Measurements from ENCODE around the gene XPO5. TPM values are rescaled to one million over a fixed set of nuclear protein-coding genes. Genes with fewer than 3 reads are reported as not detected.

The XPO5 gene
- total RNA-seq, 2 donors from 2014 or later, result 70.8 to 74.3 TPM

GRCh38 chr6:43623880-43624785 is 48.3 kb upstream of the XPO5 start:
- TF ChIP-seq CTCF (conservative IDR thresholded peaks at IDR 0.05), result no peak
- peaks cover 70% of the 10 kb centered on the region for H3K36me3 Mint-ChIP-seq (ENCODE audit: low read depth)
- H3K27me3 Mint-ChIP-seq (ENCODE audit: insufficient read depth), result no peaks in the 10 kb centered on the region
- no peaks in the 10 kb centered on the region for H3K27me3 ChIP-seq (ENCODE audit: control insufficient read depth, insufficient read depth, low read length, poor library complexity, severe bottlenecking)
- no peak overlapping the region for H3K27ac ChIP-seq (ENCODE audit: low read depth, low read length)
- no peak overlapping the region for H3K4me3 Mint-ChIP-seq
- H3K4me1 Mint-ChIP-seq, result peaks cover 24% of the 10 kb centered on the region
- no peak for DNase-seq
- H3K9me3 ChIP-seq (ENCODE audit: control insufficient read depth, low read length), result no peaks in the 10 kb centered on the region
- no peak overlapping the region for H3K27ac Mint-ChIP-seq
- H3K36me3 ChIP-seq (ENCODE audit: control insufficient read depth, insufficient read depth, low read length), result peaks cover 78% of the 10 kb centered on the region
- no peaks in the 10 kb centered on the region for H3K9me3 Mint-ChIP-seq
- H3K9ac ChIP-seq (ENCODE audit: extremely low read depth, low read length, poor library complexity, severe bottlenecking), result no peak overlapping the region
- 93 to 95% methylated on average over 9 to 12 of the region's 12 CpGs for WGBS, 2 experiments (ENCODE audit: insufficient coverage in 1 of 2, insufficient read length in 1 of 2)
- H3K4me1 ChIP-seq (ENCODE audit: control insufficient read depth, insufficient read depth, low read length), result no peaks in the 10 kb centered on the region
- no peak overlapping the region for H3K4me3 ChIP-seq (ENCODE audit: low read length)

DNA sequence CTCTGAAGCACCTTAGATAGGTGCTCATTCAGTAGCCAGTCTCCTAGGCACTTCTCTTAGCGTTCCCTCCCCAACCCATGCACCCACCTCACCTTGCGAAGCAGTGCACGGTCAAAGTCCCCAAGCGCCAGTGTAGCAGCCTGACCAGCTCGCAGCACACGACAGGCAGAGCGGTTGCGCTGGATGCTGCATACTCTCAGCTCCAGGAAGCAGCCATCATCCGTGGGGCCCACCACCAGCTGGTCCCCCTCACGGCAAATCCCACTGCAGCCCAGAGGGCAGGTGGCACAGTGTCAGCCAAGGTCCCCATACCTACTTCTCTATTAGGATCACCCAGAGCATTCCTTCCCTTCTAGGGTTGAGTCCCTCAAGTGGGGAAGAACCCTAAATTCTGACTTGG is 46.7 kb upstream of the XPO5 start:
- no peak for TF ChIP-seq CTCF (conservative IDR thresholded peaks at IDR 0.05)
- Mint-ChIP-seq H3K4me1 (peaks cover 16% of the 10 kb centered on the region), H3K36me3 (ENCODE audit: low read depth) (peaks cover 70% of the 10 kb centered on the region), H3K27ac (no peak overlapping the region), H3K27me3 (ENCODE audit: insufficient read depth) (no peaks in the 10 kb centered on the region), H3K4me3 (no peak overlapping the region), H3K9me3 (no peaks in the 10 kb centered on the region)
- Histone ChIP-seq H3K9ac (ENCODE audit: extremely low read depth, low read length, poor library complexity, severe bottlenecking) (no peak overlapping the region), H3K27me3 (ENCODE audit: control insufficient read depth, insufficient read depth, low read length, poor library complexity, severe bottlenecking) (no peaks in the 10 kb centered on the region), H3K36me3 (ENCODE audit: control insufficient read depth, insufficient read depth, low read length) (peaks cover 82% of the 10 kb centered on the region), H3K27ac (ENCODE audit: low read depth, low read length) (no peak overlapping the region), H3K4me1 (ENCODE audit: control insufficient read depth, insufficient read depth, low read length) (no peaks in the 10 kb centered on the region), H3K4me3 (ENCODE audit: low read length) (no peak overlapping the region), H3K9me3 (ENCODE audit: control insufficient read depth, low read length) (no peaks in the 10 kb centered on the region)
- whole genome bisulfite sequencing, 2 experiments (ENCODE audit: insufficient coverage in 1 of 2, insufficient read length in 1 of 2), result 95 to 96% methylated on average over 8 to 10 of the region's 10 CpGs
- DNase-seq, result no peak

- H3K4me3 Mint-ChIP-seq, result no peak overlapping the region
- no peak for TF ChIP-seq CTCF (conservative IDR thresholded peaks at IDR 0.05)
- no peak overlapping the region for H3K27ac ChIP-seq (ENCODE audit: low read depth, low read length)
- H3K36me3 ChIP-seq (ENCODE audit: control insufficient read depth, insufficient read depth, low read length), result peaks cover 83% of the 10 kb centered on the region
- H3K27me3 ChIP-seq (ENCODE audit: control insufficient read depth, insufficient read depth, low read length, poor library complexity, severe bottlenecking), result no peaks in the 10 kb centered on the region
- peaks cover 65% of the 10 kb centered on the region for H3K36me3 Mint-ChIP-seq (ENCODE audit: low read depth)
- no peak overlapping the region for H3K4me3 ChIP-seq (ENCODE audit: low read length)
- 94 to 100% methylated on average over 6 to 10 of the region's 10 CpGs for WGBS, 2 experiments (ENCODE audit: insufficient coverage in 1 of 2, insufficient read length in 1 of 2)
- no peaks in the 10 kb centered on the region for H3K4me1 ChIP-seq (ENCODE audit: control insufficient read depth, insufficient read depth, low read length)
- H3K9me3 ChIP-seq (ENCODE audit: control insufficient read depth, low read length), result no peaks in the 10 kb centered on the region
- no peak overlapping the region for H3K9ac ChIP-seq (ENCODE audit: extremely low read depth, low read length, poor library complexity, severe bottlenecking)
- no peaks in the 10 kb centered on the region for H3K27me3 Mint-ChIP-seq (ENCODE audit: insufficient read depth)
- H3K4me1 Mint-ChIP-seq, result peaks cover 9% of the 10 kb centered on the region
- DNase-seq, result no peak
- no peaks in the 10 kb centered on the region for H3K9me3 Mint-ChIP-seq
- H3K27ac Mint-ChIP-seq, result no peak overlapping the region
Measured at GRCh38 chr6:43621836-43622180, 46.0 kb upstream of the XPO5 start.
